HepG2 (cell line): ENCODE measurements around the gene LRRC8D.

ENCODE experiments used
- KAT7 ChIP-seq: IDR thresholded peaks from 2 replicates; pipeline ENCODE4 v1.6.1; 2018; ENCODE audit warnings: borderline replicate concordance, missing compliant biosample characterization
- TF ChIP-seq, protein P1 (sequence below): sonication (generic); formaldehyde crosslinking; IDR thresholded peaks from 2 replicates; pipeline ENCODE4 v1.5.0; 2020; ENCODE audit warnings: mild to moderate bottlenecking, missing genetic modification reagents, moderate library complexity
- TF ChIP-seq, protein P2 (sequence below): sonication (generic); formaldehyde crosslinking; IDR thresholded peaks from 2 replicates; pipeline ENCODE4 v1.5.1; 2020; ENCODE audit warnings: mild to moderate bottlenecking, missing genetic modification reagents, borderline replicate concordance

GRCh38 chr1:89878256-89878655 lies 57.4 kb downstream of the LRRC8D start:
- no peak for TF ChIP-seq KAT7
- TF ChIP-seq, protein P1, sequence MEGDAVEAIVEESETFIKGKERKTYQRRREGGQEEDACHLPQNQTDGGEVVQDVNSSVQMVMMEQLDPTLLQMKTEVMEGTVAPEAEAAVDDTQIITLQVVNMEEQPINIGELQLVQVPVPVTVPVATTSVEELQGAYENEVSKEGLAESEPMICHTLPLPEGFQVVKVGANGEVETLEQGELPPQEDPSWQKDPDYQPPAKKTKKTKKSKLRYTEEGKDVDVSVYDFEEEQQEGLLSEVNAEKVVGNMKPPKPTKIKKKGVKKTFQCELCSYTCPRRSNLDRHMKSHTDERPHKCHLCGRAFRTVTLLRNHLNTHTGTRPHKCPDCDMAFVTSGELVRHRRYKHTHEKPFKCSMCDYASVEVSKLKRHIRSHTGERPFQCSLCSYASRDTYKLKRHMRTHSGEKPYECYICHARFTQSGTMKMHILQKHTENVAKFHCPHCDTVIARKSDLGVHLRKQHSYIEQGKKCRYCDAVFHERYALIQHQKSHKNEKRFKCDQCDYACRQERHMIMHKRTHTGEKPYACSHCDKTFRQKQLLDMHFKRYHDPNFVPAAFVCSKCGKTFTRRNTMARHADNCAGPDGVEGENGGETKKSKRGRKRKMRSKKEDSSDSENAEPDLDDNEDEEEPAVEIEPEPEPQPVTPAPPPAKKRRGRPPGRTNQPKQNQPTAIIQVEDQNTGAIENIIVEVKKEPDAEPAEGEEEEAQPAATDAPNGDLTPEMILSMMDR (CRISPR knock-in tag) = no peak
- TF ChIP-seq, protein P2, sequence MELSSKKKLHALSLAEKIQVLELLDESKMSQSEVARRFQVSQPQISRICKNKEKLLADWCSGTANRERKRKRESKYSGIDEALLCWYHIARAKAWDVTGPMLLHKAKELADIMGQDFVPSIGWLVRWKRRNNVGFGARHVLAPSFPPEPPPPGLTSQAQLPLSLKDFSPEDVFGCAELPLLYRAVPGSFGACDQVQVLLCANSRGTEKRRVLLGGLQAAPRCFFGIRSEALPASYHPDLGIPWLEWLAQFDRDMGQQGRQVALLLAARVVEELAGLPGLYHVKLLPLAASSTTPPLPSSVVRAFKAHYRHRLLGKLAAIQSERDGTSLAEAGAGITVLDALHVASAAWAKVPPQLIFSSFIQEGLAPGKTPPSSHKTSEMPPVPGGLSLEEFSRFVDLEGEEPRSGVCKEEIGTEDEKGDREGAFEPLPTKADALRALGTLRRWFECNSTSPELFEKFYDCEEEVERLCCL = no peak
